ENCODE data around the gene CLMN.

Gene CLMN

DNA sequence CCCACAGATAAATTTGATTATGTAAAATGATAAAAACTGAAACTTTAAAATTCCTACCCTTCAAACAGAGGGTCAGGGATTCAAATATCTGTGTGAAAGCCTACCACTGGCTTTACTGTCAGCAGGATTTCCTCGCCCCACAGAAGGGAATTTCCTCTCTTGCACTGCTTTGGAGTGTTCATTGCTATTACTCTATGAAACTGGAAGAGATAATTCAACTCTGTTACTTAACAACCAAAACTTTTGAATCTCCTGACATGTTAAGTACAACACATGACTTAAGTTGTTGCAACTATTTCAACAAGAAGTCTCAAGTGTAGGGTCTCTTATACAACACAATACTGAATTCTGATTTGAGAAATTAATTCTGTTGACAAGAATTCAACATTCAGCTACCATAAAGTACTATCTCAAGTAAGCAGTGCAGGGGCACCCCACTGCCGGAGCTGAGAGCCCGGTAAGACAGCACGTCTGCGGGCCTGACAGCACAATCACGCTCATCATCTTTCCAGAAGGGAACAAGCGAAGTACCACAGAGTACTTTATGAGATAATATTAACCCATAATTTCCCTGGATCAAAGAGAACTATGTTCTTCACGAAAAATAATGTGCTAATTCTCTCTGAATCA, 185.3 kb downstream of the CLMN start:
- DNase-seq, result no peak
- no peak for ATAC-seq

DNA sequence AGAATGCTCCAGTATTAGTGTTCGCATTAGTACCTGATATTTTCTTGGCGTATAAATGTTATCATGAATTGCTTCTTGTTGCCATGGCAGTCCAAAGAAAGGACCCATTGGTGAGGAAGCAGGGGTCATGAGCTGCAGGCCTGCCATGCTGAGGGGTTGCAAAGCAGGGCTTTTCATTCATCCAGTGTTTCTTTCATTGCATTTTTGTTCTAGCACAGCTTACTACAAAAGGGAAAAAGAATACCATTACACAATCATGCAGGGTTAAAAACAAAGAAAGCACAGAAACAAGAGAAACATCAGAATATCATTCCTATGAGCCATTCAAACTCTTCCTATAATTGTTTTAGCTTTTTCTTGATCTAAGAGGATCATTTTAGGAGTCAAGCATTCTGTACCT, 186.4 kb downstream of the CLMN start:
- no peak for ATAC-seq
- no peak for DNase-seq

DNA sequence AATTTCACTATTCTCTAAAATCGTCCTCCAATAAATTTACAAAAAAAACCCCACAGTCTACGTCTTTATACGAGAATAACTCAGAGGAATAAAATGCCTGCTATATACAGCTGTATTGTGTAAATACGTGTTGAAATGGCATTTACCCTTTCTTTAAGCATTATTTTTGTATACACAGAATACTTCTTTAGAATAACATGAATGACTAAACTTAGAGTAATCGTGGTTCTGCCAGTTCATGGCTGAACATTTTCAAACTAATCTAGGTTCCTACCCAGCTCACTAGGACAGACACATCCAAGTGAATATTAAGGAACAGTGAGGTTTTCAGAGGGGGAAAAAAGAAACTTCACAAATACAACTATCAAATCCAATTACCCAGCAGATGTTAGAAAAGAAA, 186.9 kb downstream of the CLMN start:
- DNase-seq (no peak), ATAC-seq (no peak)

Measured in stimulated activated naive CD8-positive, alpha-beta T cell treated with anti-CD3 and anti-CD28 coated beads, Interleukin-15, Interleukin-2, amounts not matched to agents 100 U/mL and 50 U/mL, for 24 hours (primary cell).